HEK293T (cell line): Measurements from ENCODE around the gene REV1.

Experiments
- CTCF ChIA-PET: fragments of 350-600 bp; formaldehyde crosslinking; extraction: SDS; loops from one replicate; lab custom pipeline; 2021; ENCODE audit warnings: antibody characterized with exemption, inconsistent platforms; lab: Yijun Ruan, JAX
- POLR2A ChIA-PET: fragments of 350-600 bp; formaldehyde crosslinking; extraction: SDS; loops from one replicate; lab custom pipeline; 2020; ENCODE audit warnings: antibody characterized with exemption, inconsistent platforms; lab: Yijun Ruan, JAX
- DNase-seq: peaks from one replicate; pipeline ENCODE4 v3.0.0; 2012; ENCODE audit warnings: mixed read lengths; ENCODE audit errors: extremely low spot score
- ARNT ChIP-seq: fragments of 450-650 bp; IDR thresholded peaks from 2 replicates; pipeline ENCODE4 v1.6.1; 2017; ENCODE audit warnings: mild to moderate bottlenecking
- BHLHE40 ChIP-seq: fragments of 450-650 bp; IDR thresholded peaks from 2 replicates; pipeline ENCODE4 v1.6.1; 2016; ENCODE audit warnings: mild to moderate bottlenecking, moderate library complexity, borderline replicate concordance
- CTBP1 ChIP-seq: fragments of 450-650 bp; IDR thresholded peaks from 2 replicates; pipeline ENCODE4 v1.6.1; 2016; ENCODE audit warnings: borderline replicate concordance
- ELF4 ChIP-seq: fragments of 450-650 bp; IDR thresholded peaks from 2 replicates; pipeline ENCODE4 v1.6.1; 2017; ENCODE audit warnings: antibody characterized with exemption
- FOXA1 ChIP-seq: fragments of 450-650 bp; IDR thresholded peaks from 2 replicates; pipeline ENCODE4 v1.6.1; 2016; ENCODE audit warnings: mild to moderate bottlenecking
- FOXK2 ChIP-seq: fragments of 450-650 bp; IDR thresholded peaks from 2 replicates; pipeline ENCODE4 v1.6.1; 2016; ENCODE audit warnings: mild to moderate bottlenecking
- FOXM1 ChIP-seq: fragments of 450-650 bp; IDR thresholded peaks from 2 replicates; pipeline ENCODE4 v1.6.1; 2017; ENCODE audit warnings: mild to moderate bottlenecking, borderline replicate concordance
- HDGF ChIP-seq: fragments of 450-650 bp; IDR thresholded peaks from 2 replicates; pipeline ENCODE4 v1.6.1; 2017; ENCODE audit warnings: antibody characterized with exemption, borderline replicate concordance
- L3MBTL2 ChIP-seq: fragments of 450-650 bp; conservative IDR thresholded peaks from 2 replicates; pipeline ENCODE4 v1.6.1; 2016; ENCODE audit warnings: mild to moderate bottlenecking
- LEF1 ChIP-seq: fragments of 450-650 bp; IDR thresholded peaks from 2 replicates; pipeline ENCODE4 v1.6.1; 2017; ENCODE audit warnings: mild to moderate bottlenecking, borderline replicate concordance
- NFRKB ChIP-seq: fragments of 450-650 bp; IDR thresholded peaks from 2 replicates; pipeline ENCODE4 v1.6.1; 2016; ENCODE audit warnings: mild to moderate bottlenecking, moderate library complexity
- SP1 ChIP-seq: fragments of 450-650 bp; IDR thresholded peaks from 2 replicates; pipeline ENCODE4 v1.6.1; 2017
- SUZ12 ChIP-seq: fragments of 450-650 bp; IDR thresholded peaks from 2 replicates; pipeline ENCODE4 v1.6.1; 2016; ENCODE audit warnings: mild to moderate bottlenecking
- TARDBP ChIP-seq: fragments of 450-650 bp; IDR thresholded peaks from 2 replicates; pipeline ENCODE4 v1.6.1; 2016
- ZNF384 ChIP-seq: fragments of 450-650 bp; IDR thresholded peaks from 2 replicates; pipeline ENCODE4 v1.6.1; 2016
- TF ChIP-seq, protein P1 (sequence below): fragments of 450-650 bp; IDR thresholded peaks from 2 replicates; pipeline ENCODE4 v1.6.1; 2016

REV1 gene

DNA sequence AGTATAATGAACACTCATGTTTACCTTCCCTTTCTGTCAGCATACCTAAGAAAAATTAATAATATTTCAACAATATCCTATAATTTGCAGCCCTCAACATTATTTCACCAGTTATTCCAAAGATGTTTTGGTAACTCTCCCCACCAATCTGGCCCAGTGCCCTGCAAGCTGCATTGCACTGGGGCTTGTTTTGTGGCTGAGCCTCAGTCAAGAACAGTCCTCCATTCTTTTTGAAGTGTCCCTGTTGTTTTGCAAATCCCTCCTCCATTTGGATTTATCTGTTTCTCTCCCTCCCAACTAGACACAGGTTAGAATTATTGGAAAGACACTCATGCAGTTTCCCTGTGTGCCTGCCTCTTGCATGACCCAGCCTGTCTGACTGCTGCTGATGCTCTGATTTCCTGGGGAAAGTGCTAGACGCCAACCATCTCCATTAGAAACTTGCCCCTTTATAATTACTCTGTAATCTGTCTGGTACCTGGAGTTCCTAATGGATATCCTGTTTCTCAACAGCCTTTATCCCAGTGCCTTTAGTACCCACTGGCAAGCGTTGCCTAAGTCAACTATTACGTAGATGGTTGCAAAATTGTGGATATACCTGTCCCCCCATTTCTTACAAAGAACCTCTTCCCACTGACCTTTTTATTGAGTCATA, 92.4 kb downstream of the REV1 start:
- TF ChIP-seq HDGF: no peak
- no peak for TF ChIP-seq ELF4
- TF ChIP-seq ARNT: no peak
- TF ChIP-seq CTBP1: no peak
- no peak for TF ChIP-seq ZNF384
- TF ChIP-seq FOXM1: no peak
- TF ChIP-seq BHLHE40: no peak
- TF ChIP-seq SUZ12: no peak
- TF ChIP-seq L3MBTL2: no peak
- ChIA-PET CTCF (no interaction called here), POLR2A (interaction anchor here (2.0 kb wide), 1 partner anchor 60 kb away, joined by 7 read pairs; the partner anchor contains the start of genes EIF5B and TXNDC9)
- no peak for DNase-seq

DNA sequence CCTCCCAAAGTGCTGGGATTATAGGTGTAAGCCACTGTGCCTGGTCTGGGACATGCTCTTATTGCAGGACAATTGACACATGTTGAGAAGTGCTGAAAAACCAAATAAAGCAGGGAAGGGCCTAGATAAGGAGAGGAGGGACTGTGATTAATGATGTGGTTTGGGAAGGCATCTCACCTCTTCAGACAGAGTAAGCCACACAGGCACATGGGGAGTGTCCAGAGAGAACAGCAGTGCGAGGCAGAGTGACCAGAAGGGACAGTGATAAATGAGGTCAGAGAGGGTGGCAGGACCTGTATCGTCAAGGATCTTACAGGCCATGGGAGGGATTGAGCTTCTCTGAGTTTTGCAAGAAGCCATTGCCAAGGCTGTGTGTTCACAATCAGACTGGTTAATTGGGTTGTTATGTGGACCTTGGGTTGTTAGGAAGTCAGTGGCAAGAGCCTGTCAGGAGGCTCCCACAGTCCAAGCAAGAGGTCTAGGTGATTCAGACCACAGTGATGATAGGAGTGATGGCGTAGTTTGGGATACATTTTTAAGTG, 94.2 kb downstream of the REV1 start:
- no peak for DNase-seq
- CTCF ChIA-PET: no interaction called here
- TF ChIP-seq NFRKB: no peak
- TF ChIP-seq FOXM1: no peak
- TF ChIP-seq, protein P1, sequence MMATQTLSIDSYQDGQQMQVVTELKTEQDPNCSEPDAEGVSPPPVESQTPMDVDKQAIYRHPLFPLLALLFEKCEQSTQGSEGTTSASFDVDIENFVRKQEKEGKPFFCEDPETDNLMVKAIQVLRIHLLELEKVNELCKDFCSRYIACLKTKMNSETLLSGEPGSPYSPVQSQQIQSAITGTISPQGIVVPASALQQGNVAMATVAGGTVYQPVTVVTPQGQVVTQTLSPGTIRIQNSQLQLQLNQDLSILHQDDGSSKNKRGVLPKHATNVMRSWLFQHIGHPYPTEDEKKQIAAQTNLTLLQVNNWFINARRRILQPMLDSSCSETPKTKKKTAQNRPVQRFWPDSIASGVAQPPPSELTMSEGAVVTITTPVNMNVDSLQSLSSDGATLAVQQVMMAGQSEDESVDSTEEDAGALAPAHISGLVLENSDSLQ: no peak
- TF ChIP-seq TARDBP: no peak
- no peak for TF ChIP-seq CTBP1
- TF ChIP-seq LEF1: no peak
- no peak for TF ChIP-seq ELF4
- no peak for TF ChIP-seq ZNF384
- no peak for TF ChIP-seq HDGF
- TF ChIP-seq FOXK2: no peak
- TF ChIP-seq FOXA1: no peak
- TF ChIP-seq ARNT: no peak
- TF ChIP-seq SUZ12: no peak
- TF ChIP-seq SP1: no peak
- no peak for TF ChIP-seq L3MBTL2
- TF ChIP-seq BHLHE40: no peak
- POLR2A ChIA-PET: no interaction called here

GRCh38 chr2:99389946-99390345, 99.9 kb downstream of the REV1 start:
- DNase-seq: no peak
- TF ChIP-seq HDGF (no peak), ARNT (no peak), LEF1 (no peak), FOXA1 (no peak), SP1 (no peak), NFRKB (no peak), ELF4 (no peak), L3MBTL2 (no peak)
- ChIA-PET CTCF (no interaction called here), POLR2A (no interaction called here)

- ChIA-PET POLR2A (no interaction called here), CTCF (no interaction called here)
- TF ChIP-seq SP1 (no peak), LEF1 (no peak)
- no peak for DNase-seq
Measured at GRCh38 chr2:99389371-99389770, 100.4 kb downstream of the REV1 start.

- CTCF ChIA-PET: no interaction called here
- POLR2A ChIA-PET: no interaction called here
- DNase-seq: no peak
- TF ChIP-seq TARDBP: no peak
- TF ChIP-seq ELF4: no peak
- no peak for TF ChIP-seq ZNF384
- TF ChIP-seq, protein P1: no peak
- no peak for TF ChIP-seq LEF1
- TF ChIP-seq SP1: no peak
- no peak for TF ChIP-seq NFRKB
- no peak for TF ChIP-seq BHLHE40
- TF ChIP-seq FOXA1: no peak
- TF ChIP-seq L3MBTL2: no peak
- TF ChIP-seq CTBP1: no peak
- no peak for TF ChIP-seq FOXM1
Measured at GRCh38 chr2:99388892-99389291, 100.9 kb downstream of the REV1 start.

DNA sequence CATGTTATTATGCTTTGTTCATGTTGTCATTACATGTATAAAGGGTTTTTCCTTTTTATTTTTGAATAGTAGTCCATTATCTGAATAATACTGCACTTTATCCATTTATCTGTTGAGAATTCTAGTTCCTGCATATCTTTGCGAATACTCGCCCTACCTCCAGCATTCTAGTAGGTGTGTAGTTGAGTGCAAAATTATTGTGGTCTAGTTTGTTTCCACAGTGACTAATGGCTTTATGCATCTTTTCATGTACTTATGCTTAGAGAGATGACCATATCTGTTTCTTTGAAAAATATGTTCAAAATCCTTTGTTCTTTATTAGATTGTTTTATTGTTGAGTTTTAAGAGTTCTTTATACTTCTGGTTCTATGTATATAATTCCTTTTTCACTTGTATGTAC, 103.8 kb downstream of the REV1 start:
- POLR2A ChIA-PET: no interaction called here
- DNase-seq: no peak
- no peak for TF ChIP-seq BHLHE40
- no peak for TF ChIP-seq ARNT
- TF ChIP-seq L3MBTL2: no peak
- TF ChIP-seq HDGF: no peak
- CTCF ChIA-PET: no interaction called here

GRCh38 chr2:99382143-99382542, 107.7 kb downstream of the REV1 start:
- no peak for DNase-seq
- CTCF ChIA-PET: no interaction called here
- POLR2A ChIA-PET: interaction anchor here (1.3 kb wide), 1 partner anchor 45 kb away, joined by 3 read pairs; the partner anchor contains the start of gene EIF5B
- TF ChIP-seq HDGF (no peak), NFRKB (no peak), SUZ12 (no peak), BHLHE40 (no peak), CTBP1 (no peak), ARNT (no peak), L3MBTL2 (no peak)
